Activated T-helper 2 cell treated with anti-CD3 and anti-CD28 coated beads, Interferon-gamma antibody, Interleukin-2, Interleukin-4, amounts not matched to agents 10 μg/mL and 5 μg/mL and 100 μg/mL, durations not matched to agents 14 hours and 24 hours and 36 hours (primary cell): ENCODE data around the gene UBR3. TPM values are rescaled to one million over a fixed set of nuclear protein-coding genes. Genes with fewer than 3 reads are reported as not detected.

Experiments
- DNase-seq: peaks from one replicate; pipeline ENCODE4 v3.0.0; 2021; ENCODE audit warnings: low spot score
- H3K27ac Mint-ChIP-seq: one replicate; pipeline ENCODE4 v1.8.0; 2021; ENCODE audit warnings: mixed read lengths
- H3K27me3 Mint-ChIP-seq: one replicate; pipeline ENCODE4 v1.8.0; 2021; ENCODE audit warnings: low read depth, mixed read lengths
- H3K36me3 Mint-ChIP-seq: one replicate; pipeline ENCODE4 v1.8.0; 2021; ENCODE audit warnings: low read depth, mixed read lengths
- H3K4me1 Mint-ChIP-seq: one replicate; pipeline ENCODE4 v1.8.0; 2021; ENCODE audit warnings: low read depth, mixed read lengths
- H3K4me3 Mint-ChIP-seq: one replicate; pipeline ENCODE4 v1.8.0; 2021; ENCODE audit warnings: low read depth, mild to moderate bottlenecking, moderate library complexity, mixed read lengths
- H3K9me3 Mint-ChIP-seq: one replicate; pipeline ENCODE4 v1.8.0; 2021; ENCODE audit warnings: mixed read lengths
- intact Hi-C: fragments of 100-400 bp; cut with micrococcal nuclease; formaldehyde crosslinking; loops from one replicate; pipeline ENCODE4 v1.15.1; 2023
- total RNA-seq: library from RNA; stranded (reverse); gene quantifications from 2 replicates; pipeline ENCODE4 v1.2.3, GENCODE V29; 2022

The UBR3 gene
- total RNA-seq, 1 donor from 2014 or later: 30.7 TPM

- H3K27me3 Mint-ChIP-seq: no peaks in the 10 kb centered on the region
- H3K4me3 Mint-ChIP-seq: no peak overlapping the region
- H3K27ac Mint-ChIP-seq: no peak overlapping the region
- H3K9me3 Mint-ChIP-seq: no peaks in the 10 kb centered on the region
- no peaks in the 10 kb centered on the region for H3K4me1 Mint-ChIP-seq
- intact Hi-C loops: no loop called here
- no peak for DNase-seq
- peaks cover 7% of the 10 kb centered on the region for H3K36me3 Mint-ChIP-seq
Measured at GRCh38 chr2:170026361-170026760, 199.1 kb downstream of the UBR3 start.

DNA sequence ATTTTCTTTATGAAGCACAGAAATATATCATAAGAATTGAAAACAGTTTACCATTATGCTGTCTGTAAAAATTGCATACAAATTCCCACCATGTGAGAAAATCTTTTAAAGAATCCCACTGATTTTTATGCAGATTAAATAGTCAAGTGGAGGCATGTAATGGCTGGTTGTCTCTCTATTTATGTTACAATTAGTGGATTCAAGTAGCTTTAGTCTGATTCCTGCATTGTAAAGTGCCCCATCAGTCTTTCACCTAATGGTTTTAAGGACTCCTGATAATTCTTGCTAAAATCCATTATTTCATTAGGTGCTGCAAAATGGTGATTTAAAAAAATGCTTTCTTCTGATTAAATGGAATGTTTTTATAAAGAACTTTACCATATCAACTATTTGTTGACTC is 202.3 kb downstream of the UBR3 start:
- no peaks in the 10 kb centered on the region for H3K9me3 Mint-ChIP-seq
- intact Hi-C loops: no loop called here
- H3K27ac Mint-ChIP-seq: no peak overlapping the region
- H3K27me3 Mint-ChIP-seq: no peaks in the 10 kb centered on the region
- DNase-seq: no peak
- H3K36me3 Mint-ChIP-seq: peaks cover 12% of the 10 kb centered on the region
- no peaks in the 10 kb centered on the region for H3K4me1 Mint-ChIP-seq
- no peak overlapping the region for H3K4me3 Mint-ChIP-seq

- H3K4me3 Mint-ChIP-seq: no peak overlapping the region
- no peak overlapping the region for H3K27ac Mint-ChIP-seq
- no peak for DNase-seq
- peaks cover 12% of the 10 kb centered on the region for H3K36me3 Mint-ChIP-seq
- no peaks in the 10 kb centered on the region for H3K27me3 Mint-ChIP-seq
- intact Hi-C loops: no loop called here
- H3K4me1 Mint-ChIP-seq: no peaks in the 10 kb centered on the region
- no peaks in the 10 kb centered on the region for H3K9me3 Mint-ChIP-seq
Measured at GRCh38 chr2:170030040-170030439, 202.8 kb downstream of the UBR3 start.

DNA sequence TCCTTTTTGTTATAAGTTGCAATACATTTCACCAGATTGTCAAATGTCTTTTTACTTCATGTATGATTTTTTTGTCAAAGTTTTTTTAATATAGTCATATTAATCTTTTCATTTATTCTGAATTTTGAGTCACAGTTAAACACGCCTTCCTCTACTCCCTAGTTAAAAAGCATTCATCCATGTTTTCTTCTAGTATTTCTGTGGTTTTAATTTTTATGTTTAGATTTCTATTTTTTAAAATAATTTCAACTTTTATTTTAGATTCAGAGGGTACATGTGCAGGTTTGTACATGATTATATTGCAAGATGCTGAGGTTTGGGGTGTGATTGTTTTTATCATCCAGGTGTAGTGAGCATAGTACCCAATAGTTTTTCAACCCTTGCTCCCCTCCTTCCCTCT is 204.0 kb downstream of the UBR3 start:
- no peak for DNase-seq
- Mint-ChIP-seq H3K27ac (no peak overlapping the region), H3K36me3 (peaks cover 12% of the 10 kb centered on the region), H3K4me1 (no peaks in the 10 kb centered on the region), H3K4me3 (no peak overlapping the region), H3K27me3 (no peaks in the 10 kb centered on the region), H3K9me3 (no peaks in the 10 kb centered on the region)
- intact Hi-C loops: no loop called here

GRCh38 chr2:170034596-170034995 is 207.3 kb downstream of the UBR3 start:
- H3K4me1 Mint-ChIP-seq: no peaks in the 10 kb centered on the region
- intact Hi-C loops: no loop called here
- H3K27ac Mint-ChIP-seq: no peak overlapping the region
- H3K36me3 Mint-ChIP-seq: peaks cover 9% of the 10 kb centered on the region
- H3K4me3 Mint-ChIP-seq: no peak overlapping the region
- H3K9me3 Mint-ChIP-seq: no peaks in the 10 kb centered on the region
- H3K27me3 Mint-ChIP-seq: no peaks in the 10 kb centered on the region
- DNase-seq: no peak

GRCh38 chr2:170038734-170039133 is 211.5 kb downstream of the UBR3 start:
- no peaks in the 10 kb centered on the region for H3K9me3 Mint-ChIP-seq

DNA sequence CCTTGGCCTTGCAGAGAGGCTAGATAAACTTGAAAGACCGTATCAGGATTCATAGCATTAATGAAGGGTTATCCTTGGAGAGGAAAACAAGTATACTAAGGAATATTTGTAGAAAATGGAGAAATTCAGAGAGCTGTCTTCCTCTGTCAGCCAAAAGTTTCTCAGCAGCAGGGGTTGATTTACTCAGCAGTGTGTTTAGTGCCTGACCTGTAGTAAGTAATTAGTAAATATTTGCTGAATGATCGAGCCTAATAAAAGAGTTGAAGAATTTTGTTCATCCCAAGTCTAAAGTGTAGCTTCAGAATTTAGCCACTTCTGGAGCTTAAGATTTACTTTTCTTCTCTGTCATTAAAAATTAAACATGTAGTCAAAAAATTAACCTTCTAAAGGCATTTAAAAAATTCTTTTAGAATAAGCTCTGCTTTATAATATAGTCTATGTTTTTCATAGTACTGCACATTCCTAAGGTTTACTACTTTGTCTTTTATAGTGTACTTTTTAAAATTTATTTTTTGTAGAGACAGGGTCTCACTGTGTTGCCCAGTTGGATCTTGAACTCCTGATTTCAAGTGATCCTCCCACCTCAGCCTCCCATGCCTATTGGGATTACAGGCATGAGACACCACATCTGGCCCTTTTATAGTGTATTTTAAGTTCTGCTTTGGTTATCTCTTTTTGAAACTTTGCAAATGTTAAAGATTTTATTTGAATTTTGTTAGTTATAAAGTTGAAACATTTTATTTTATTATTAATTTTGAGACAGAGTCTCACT is 212.3 kb downstream of the UBR3 start:
- Mint-ChIP-seq H3K36me3 (peaks cover 4% of the 10 kb centered on the region), H3K4me3 (no peak overlapping the region), H3K27ac (no peak overlapping the region), H3K27me3 (no peaks in the 10 kb centered on the region), H3K4me1 (no peaks in the 10 kb centered on the region), H3K9me3 (no peaks in the 10 kb centered on the region)
- no peak for DNase-seq
- intact Hi-C loops: no loop called here

More at GRCh38 chr2:170038734-170039133, 211.5 kb downstream of the UBR3 start:
- intact Hi-C loops: no loop called here
- no peak for DNase-seq
- Mint-ChIP-seq H3K4me3 (no peak overlapping the region), H3K36me3 (peaks cover 4% of the 10 kb centered on the region), H3K4me1 (no peaks in the 10 kb centered on the region), H3K27ac (no peak overlapping the region), H3K27me3 (no peaks in the 10 kb centered on the region)

DNA sequence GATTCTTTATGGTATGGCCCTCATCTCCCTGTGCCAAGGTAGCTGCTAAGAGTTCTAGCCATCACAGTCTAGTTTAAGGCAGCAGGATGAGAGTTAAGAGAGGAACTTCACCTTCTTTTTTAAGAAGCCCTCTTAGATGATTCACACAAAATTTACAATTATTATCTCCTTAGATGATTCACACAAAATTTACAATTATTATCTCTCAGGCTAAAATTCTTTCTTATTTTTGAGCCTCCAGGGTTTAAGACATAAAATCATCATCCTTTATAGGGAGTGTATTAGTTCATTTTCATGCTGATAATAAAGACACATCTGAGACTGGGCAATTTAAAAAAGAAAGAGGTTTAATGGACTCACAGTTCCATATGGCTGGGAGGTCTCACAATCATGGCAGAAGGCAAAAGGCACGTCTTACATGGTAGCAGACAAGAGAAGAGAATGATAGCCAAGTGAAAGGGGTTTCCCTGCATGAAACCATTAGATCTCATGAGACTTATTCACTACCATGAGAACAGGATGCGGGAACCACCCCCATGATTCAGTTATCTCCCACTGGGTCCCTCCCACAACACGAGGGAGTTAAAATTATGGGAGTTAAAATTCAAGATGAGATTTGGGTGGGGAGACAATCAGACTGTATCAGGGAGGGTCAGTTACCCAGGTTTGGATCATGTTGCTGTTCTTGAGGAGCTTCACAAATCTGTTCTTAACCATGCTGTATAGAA is 217.7 kb downstream of the UBR3 start:
- Mint-ChIP-seq H3K4me3 (no peak overlapping the region), H3K9me3 (no peaks in the 10 kb centered on the region), H3K36me3 (peaks cover 4% of the 10 kb centered on the region), H3K4me1 (peaks cover 3% of the 10 kb centered on the region), H3K27ac (no peak overlapping the region), H3K27me3 (no peaks in the 10 kb centered on the region)
- no peak for DNase-seq
- intact Hi-C loops: no loop called here

- Mint-ChIP-seq H3K4me3 (no peak overlapping the region), H3K27me3 (no peaks in the 10 kb centered on the region), H3K9me3 (no peaks in the 10 kb centered on the region), H3K27ac (no peak overlapping the region), H3K4me1 (peaks cover 6% of the 10 kb centered on the region), H3K36me3 (peaks cover 10% of the 10 kb centered on the region)
- no peak for DNase-seq
- intact Hi-C loops: no loop called here
Measured at GRCh38 chr2:170047331-170048065, 220.2 kb downstream of the UBR3 start.

- no peak overlapping the region for H3K27ac Mint-ChIP-seq
- no peak overlapping the region for H3K4me3 Mint-ChIP-seq
- H3K36me3 Mint-ChIP-seq: peaks cover 13% of the 10 kb centered on the region
- H3K4me1 Mint-ChIP-seq: peaks cover 8% of the 10 kb centered on the region
- no peaks in the 10 kb centered on the region for H3K9me3 Mint-ChIP-seq
- intact Hi-C loops: no loop called here
- no peaks in the 10 kb centered on the region for H3K27me3 Mint-ChIP-seq
- DNase-seq: no peak
Measured at GRCh38 chr2:170052151-170052550, 224.9 kb downstream of the UBR3 start.

GRCh38 chr2:170054997-170055396 is 227.7 kb downstream of the UBR3 start:
- DNase-seq: no peak
- intact Hi-C loops: no loop called here
- H3K27ac Mint-ChIP-seq: no peak overlapping the region
- peaks cover 19% of the 10 kb centered on the region for H3K36me3 Mint-ChIP-seq
- H3K4me3 Mint-ChIP-seq: no peak overlapping the region
- H3K27me3 Mint-ChIP-seq: no peaks in the 10 kb centered on the region
- H3K4me1 Mint-ChIP-seq: peaks cover 8% of the 10 kb centered on the region
- H3K9me3 Mint-ChIP-seq: no peaks in the 10 kb centered on the region

DNA sequence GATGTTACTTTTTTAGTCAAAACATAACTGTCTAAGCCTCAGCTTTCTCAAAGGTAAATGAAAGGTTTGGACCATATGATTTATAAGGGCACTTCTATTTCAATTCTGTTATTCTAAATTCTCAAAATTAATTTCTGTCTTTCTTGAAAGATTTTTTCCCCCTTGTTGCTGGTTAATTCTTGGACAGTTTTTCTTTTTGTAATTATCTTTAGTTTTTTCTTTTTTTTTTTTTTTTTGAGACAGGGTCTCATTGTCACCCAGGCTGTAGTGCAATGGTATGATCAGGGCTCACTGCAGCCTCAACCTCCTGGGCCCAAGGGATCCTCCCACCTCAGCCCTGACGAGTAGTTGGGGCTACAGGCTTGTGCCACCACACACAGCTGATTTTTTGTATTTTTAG is 229.6 kb downstream of the UBR3 start:
- intact Hi-C loops: no loop called here
- H3K4me1 Mint-ChIP-seq: peaks cover 8% of the 10 kb centered on the region
- no peaks in the 10 kb centered on the region for H3K9me3 Mint-ChIP-seq
- peaks cover 11% of the 10 kb centered on the region for H3K36me3 Mint-ChIP-seq
- DNase-seq: no peak
- no peaks in the 10 kb centered on the region for H3K27me3 Mint-ChIP-seq
- H3K4me3 Mint-ChIP-seq: no peak overlapping the region
- H3K27ac Mint-ChIP-seq: no peak overlapping the region
